NOMO-1 treated with DMSO at 0.1 percent for 48 hours (cell line): Measurements from ENCODE around the gene PTDSS2.

Source experiments
- DNase-seq: peaks from one replicate; lab custom pipeline; 2025; ENCODE audit not compliant: unreplicated experiment; lab: John Stamatoyannopoulos, UW

The PTDSS2 gene

DNA sequence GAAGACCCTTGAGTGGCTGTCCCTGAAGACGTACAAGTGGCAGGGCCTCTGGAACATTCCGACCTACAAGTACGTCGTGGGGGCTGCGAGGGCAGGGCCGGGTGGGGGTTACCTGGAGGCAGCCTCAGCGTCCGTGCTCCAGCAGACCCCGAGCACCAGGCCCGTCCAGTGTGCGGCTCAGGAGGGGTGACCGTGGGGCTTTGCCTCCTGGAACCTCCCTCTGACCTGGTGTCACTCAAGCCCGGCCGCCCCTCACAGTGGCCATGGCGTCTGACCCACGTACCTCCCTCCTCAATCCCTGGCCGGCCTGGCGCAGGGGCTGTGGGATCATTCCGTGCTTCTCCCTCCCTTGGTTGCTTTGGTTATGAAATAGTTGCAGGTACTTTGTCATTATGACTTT lies 38.5 kb downstream of the PTDSS2 start:
- DNase-seq: no peak

DNA sequence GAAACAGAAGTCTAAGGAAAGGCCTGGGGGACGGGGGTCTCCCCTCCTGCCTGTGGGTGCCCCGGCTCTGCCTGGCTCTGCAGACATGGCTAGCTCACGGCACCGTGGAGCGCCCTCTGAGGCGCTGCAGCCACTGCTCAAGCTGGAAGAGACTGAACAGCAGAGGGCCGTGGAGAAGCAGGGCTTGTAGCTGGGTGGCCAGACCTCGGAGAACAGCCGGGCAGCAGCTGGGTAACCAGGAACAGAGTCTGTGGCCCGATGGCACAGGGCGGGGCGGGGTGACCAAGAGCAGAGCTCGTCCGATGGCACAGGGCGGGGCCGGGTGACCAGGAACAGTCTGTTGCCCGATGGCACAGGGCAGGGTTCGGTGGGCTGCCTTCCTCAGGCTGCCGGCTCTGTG lies 38.9 kb downstream of the PTDSS2 start:
- no peak for DNase-seq

DNA sequence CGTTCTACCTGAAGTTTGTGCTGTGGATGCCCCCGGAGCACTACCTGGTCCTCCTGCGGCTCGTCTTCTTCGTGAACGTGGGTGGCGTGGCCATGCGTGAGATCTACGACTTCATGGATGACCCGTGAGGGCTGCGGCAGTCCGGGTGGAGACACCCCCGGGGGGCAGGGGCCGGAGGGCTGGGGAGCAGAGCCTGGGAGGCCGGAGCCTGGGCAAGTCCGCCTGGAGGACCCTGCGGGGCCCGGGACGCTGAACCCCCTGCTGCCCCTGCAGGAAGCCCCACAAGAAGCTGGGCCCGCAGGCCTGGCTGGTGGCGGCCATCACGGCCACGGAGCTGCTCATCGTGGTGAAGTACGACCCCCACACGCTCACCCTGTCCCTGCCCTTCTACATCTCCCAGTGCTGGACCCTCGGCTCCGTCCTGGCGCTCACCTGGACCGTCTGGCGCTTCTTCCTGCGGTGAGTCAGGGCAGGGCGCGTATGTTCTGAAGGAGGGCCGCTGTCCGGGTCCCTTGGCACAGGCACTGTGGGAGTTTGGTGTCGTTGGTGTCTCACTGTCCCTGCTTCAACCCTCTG lies 39.6 kb downstream of the PTDSS2 start:
- DNase-seq: no peak

DNA sequence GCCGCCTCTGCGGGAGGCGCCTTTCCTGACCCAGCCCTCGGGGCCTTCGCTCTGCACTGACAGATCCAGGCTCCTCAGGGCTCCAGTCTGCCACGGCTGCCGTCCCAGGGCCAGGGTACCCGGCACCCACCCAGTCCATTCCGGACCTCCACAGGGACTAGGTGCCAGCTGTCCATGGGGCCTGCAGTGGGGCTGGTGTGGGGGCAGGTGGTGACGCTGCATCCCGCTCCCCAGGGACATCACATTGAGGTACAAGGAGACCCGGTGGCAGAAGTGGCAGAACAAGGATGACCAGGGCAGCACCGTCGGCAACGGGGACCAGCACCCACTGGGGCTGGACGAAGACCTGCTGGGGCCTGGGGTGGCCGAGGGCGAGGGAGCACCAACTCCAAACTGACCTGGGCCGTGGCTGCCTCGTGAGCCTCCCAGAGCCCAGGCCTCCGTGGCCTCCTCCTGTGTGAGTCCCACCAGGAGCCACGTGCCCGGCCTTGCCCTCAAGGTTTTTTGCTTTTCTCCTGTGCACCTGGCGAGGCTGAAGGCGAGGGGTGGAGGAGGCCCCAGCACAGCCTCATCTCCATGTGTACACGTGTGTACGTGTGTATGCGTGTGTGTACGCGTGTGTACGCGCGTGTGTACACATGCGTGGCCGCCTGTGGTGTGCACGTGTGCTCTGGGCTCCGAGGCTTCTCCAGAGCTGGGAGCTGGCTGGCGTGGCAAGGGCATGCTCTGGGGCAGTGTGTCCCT lies 40.3 kb downstream of the PTDSS2 start:
- no peak for DNase-seq

DNA sequence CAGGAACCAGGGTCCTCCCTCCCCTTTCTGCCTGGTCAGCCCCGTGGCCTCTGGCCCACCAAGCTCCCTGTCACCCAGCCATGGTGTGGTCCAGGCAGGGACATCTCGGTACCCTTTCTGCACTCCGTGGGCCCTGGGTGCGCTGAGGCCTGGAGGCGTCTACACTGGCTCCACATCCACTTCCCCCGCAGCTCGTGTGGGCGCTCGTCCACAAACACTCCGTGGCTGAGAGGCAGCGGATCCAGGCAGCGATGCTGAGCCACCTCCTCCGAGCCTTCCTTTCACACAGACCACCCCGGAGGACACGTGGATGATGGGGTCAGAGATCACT lies 40.8 kb downstream of the PTDSS2 start:
- no peak for DNase-seq

DNA sequence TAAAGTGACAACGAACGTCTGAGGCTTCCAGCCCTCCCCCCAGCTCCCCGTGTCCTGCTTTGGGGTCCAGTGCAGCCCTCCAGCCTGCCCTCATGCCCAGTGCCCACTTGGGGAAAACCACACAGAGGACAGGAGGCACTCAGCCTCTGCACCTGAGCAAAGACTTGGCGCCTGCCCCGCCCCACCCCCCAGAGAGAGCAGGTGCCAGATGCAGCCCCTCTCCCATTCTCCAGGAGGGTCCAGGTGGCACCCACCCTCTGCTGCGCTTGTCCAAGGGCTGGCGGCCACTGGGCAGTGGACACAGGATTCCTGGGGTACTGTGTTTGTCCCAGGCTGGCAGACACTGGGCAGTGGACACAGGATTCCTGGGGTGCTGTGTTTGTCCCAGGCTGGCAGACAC lies 41.3 kb downstream of the PTDSS2 start:
- no peak for DNase-seq

DNA sequence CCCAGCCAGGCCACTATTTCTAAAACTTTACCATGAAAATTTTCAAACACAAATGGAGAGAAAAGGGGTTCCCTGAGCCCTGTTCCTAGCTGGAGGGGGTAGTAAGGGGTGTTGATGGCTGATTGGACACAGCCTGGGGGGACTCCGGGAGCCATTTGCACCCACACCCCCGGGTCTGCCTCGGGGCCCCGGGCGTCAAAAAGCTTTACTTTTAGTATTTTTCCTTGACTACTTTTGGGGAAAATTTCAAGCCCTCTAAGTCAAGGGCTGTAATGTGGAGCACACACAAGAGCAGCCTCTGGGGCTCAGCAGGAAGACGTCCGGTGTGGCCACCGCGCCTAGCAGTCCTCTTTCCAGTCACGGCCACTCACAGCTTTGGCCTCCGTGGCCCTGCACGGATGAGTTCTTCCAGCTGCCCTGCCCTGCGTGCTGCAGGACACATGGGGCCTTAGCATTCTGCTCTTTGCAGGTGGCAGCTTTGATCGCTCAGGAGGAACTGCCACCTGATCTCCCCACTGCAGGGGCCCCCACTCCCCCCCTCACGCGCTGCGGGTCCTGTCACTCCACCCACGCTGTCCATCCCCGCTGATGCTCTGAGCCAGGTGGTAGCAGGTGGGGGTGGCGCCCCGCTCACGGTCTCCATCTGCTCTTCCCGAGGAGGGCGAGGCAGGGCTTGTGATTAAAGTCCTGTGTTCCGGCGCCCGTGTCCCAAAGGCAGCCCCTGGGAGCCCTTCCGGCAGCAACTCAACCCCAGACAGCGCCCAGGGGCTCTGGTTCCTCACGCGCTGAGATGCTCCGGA lies 42.5 kb downstream of the PTDSS2 start:
- DNase-seq: no peak

DNA sequence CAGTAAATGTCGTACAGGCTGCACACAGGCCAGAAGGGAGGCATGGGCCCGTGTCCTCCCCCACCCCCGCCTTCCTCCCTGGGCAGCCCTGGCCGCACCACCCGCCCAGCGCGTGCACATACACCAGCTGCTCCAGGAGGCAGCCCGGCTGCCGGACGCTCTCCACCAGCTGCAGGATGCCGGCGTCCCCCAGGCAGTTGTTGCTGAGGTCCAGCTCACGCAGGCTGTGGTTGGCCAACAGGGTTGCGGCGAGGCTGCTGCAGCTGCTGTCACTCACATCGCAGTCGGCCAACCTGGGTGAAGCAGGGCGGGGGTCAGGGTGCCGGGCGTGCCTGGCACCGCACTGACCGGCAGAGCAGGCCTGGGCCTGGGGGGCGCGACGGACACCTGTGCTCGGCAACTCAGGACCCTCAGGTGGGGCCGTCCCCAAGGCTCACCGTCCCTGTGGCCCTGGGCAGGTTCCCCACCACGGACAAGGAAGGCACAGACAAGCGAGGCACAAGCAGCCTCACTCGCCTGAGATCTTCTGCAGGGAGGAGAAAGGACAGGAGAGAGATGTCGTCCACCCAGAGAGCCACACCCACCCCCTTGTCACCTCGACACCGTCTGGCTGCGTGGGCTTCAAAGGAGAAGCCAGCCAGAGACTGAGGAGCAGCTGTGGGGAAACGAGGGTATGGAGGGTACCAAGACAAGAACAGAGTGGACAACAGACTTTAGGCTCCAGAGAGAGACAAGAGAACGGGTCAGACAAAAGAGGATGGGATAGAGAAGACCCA lies 44.9 kb downstream of the PTDSS2 start:
- DNase-seq: no peak

DNA sequence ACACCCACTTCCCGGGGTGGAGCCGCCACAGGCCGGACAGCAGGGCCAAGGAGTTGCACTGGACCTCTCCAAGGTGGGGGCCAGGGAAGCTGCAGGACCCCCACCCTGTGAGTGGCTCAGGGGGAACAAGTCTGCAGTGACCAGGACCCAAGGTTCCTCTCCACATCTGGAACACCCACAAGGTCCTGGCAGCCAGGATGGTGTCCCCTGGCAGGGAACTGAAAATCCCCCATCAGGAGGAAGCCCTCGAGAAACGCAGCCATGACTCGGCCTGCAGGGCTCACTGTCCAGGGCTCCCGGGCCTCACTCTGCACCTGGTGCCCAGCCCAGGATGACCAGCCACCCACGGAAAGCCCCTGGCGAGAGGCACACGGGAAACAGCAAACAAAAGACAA lies 45.5 kb downstream of the PTDSS2 start:
- no peak for DNase-seq

DNA sequence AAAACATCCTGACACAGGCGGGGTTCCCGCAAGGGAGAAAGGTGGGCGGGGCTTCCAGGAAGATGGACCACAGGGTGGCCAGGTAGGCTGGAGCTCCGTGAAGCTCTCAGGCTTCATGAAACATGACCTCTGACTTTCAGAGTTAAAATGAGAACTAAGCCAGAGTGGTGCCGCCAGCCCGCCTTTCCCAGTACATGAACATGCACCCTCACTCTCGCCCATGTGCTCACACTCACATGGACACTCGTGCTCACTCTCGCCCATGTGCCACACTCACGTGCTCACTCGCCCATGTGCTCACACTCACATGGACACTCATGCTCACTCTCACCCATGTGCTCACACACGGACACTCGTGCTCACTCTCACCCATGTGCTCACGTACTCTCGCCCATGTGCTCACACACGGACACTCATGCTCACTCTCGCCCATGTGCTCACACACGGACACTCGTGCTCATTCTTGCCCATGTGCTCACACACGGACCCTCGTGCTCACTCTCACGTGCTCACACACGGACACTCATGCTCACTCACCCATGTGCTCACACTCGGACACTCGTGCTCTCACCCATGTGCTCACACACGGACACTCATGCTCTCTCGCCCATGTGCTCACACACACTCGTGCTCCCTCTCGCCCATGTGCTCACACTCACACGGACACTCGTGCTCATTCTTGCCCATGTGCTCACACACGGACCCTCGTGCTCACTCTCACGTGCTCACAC lies 46.9 kb downstream of the PTDSS2 start:
- DNase-seq: no peak

DNA sequence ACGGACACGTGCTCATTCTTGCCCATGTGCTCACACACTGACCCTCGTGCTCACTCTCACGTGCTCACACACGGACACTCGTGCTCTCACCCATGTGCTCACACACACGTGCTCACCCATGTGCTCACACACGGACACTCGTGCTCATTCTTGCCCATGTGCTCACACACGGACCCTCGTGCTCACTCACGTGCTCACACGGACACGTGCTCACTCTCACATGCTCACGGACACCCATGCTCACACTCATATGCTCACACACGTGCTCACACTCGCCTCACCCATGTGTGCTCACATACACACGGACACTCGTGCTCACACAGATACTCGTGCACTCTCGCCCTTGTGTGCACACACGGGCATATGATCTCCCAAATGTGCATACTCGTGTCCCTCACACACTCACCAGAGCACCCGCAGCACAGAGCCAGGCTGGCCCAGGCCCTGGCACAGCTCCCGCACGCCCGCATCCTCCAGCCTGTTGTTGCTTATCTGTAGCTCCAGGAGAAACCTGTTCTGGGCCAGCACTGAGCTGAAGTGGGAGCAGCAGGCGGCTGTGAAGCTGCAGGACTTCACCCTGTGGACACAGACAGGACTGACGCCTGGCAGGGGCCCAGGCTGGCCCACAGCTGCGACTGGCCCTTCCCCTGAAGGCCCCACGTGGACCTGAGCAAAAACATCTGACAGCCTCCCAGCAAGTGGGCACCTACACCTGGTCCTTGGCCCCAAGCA lies 47.7 kb downstream of the PTDSS2 start:
- no peak for DNase-seq

DNA sequence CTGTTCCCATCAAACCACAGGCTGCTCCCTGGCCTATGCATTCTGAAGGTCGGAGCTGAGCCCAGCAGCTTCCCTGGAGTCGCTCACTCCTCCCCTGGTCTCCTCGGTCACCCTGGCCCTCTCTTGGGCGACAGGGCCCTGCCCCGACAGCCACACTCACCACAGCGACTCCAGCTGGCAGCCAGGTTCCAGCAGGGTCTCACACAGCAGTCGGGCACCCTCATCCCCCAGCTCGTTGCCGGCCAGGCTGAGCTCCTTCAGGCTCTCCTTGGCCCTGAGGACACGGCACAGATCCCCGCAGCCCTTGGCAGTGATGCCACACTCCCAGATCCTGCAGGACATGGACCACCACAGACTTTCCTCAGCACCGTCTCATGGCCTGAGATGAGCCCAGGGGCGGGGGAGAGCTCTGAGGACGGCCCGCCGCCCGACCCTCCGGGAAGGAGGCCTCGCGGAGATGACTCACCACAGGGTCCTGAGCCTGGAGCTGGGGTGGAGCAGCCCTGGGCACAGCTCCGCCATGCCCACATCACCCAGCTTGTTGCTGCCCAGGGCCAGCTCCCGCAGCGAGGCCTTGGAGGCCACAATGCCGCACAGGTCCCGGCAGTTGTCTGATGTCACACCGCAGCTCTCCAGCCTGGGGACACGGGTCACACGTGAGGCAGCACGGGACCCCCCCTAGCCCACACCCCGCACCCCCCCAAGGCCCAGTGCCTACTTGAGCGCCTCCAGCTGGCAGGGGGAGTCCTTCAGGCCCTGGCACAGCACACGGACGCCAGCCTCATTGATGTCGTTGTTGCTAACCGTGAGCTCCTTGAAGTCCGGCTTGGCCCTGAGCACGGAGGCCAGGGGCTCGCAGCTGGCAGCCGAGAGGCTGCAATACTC lies 48.5 kb downstream of the PTDSS2 start:
- DNase-seq: no peak

DNA sequence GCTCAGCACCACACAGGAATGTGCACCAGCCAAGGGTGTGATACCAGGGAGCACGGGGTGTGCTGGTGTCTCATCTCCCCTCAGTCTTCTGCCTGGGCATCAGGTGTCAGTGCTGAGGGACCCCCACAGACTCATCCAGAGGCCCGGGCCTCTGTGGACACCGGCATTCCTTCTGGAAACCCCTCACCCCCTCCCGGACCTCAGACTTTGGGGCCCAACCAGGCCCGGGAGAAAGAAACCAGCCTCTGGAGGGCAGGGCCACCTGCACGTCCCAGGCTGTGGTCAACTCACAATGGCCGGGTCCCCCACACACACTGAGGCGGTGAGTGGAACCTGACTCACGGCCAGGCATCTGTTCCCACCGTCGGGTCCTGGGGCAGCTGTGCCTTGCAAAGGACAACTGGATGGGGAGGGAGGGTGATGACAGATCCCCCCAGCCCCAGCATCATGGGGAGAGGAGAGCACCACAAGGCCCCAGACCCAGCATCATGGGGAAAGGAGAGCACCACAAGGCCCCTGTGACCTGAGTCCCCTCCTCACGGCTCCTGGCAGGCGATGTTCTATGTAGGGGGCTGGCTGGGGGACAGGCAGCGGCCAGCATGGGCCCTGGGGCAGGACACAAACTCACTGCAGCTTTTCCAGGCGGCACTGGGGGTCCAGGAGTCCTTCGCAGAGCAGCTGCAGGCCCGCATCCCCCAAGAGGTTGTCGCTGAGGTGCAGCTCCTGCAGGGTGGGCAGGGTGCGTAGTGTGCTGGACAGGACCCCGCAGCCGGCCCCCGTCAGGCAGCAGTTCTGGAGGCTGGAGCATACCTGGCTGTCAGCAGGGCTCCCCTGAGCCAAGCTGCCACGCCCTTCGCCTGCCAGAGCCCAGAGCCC lies 49.4 kb downstream of the PTDSS2 start:
- no peak for DNase-seq

DNA sequence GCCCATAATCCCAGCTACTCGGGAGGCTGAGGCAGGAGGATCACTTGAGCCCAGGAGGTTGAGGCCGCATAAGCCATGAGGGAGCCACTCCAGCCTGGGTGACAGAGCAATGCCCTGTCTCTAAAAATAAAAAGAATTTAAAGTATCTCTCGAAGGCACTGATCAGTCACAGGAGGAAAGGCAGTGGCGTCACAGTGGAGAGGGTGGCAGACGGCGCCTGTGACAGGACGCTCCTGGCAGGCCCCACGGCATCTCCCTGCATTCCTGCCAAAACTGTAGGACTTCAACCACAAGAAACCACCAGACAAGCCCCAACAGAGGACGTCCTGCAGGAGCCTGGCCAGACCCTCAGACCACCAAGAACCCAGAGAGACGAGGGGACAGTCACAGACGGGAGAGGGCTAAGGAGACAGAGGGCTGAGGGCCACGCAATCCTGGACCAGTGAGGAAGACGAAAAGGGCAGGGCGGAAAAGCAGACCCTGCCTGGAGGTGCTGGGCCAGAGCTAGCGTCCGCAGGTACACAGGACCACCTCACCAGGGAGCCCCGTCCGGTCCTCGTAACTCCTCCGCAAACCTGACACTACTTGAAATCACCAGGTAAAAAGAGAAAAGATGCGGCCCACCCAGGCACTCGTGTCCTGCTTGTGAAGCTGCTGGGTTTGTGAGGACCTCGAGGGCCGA lies 51.1 kb downstream of the PTDSS2 start:
- no peak for DNase-seq

DNA sequence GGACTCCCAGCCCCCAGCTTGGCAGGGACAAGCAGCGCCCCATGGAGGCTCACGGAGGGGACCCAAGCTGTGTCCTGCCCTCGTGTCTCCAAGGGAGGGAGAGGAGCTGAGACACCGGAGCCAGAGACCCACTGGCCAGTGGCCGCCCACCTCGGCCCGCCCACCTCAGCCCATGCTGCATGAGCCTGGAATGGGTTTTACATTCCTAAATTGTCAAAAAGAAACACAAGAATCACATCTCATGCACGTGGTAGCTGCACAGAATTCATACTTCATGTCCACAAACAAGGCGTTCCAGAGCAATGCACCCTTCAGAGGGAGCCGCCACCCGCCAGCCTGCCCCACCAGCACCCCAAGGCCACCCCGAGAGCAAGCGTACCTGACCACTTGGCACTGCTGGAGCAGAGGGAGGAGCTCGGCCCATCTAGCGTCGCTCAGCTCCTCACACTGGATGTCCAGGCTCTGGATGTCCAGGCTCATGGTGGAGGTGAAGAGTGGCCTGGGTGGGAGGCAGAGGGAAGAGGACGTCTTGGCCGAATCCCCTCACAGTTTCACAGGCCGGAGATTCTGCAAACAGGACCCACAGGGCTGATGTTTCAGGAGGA lies 51.7 kb downstream of the PTDSS2 start:
- DNase-seq: no peak

DNA sequence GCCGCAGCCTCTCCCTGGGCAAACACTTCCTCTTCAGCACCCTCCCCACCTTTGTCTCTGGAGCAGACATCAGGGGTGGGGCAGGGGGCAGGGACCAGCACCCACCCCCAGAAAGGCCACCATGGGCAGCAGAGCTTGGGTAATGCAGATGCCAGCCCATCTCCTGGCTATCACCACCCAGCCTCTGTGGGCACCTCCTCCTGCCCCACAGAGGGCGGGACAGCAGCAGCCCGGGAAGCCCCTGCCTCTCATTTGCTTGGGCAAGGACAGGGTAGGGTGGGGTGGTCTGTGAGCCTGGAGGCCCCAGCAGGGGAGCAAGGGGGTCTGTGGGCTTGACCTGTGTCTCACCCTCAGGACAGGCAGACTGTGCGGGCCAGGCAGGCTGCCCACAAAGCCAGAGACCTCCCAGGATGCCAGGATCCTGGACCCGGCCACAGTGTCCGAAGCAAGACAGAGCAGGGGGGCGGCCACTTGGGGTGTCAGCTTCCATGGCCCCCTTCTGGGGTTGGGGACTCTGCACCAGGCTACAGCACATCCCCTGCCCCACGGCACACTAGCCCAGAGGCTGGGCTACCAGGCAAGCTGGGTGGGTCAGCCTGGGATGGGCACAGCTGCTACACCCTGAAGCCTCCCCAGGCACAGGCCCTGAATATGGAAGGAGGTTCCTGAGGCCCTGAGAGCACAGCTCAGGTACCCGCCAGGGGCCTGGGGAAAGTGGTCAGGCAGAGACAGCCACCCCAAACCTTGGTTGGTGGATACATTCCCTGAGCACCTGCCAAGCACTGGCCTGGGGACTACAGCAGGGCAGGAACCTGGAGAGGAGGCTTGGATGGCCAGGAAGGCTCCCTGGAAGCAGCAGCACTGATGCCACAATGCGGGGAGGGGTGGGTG lies 52.5 kb downstream of the PTDSS2 start:
- no peak for DNase-seq
